PC-3 (cell line): Measurements from ENCODE around the gene TMOD3.

ENCODE experiments used
- CTCF ChIP-seq: fragments of 300-600 bp; sonication (generic); conservative IDR thresholded peaks from 2 replicates; pipeline ENCODE4 v1.5.1; 2017; ENCODE audit warnings: antibody characterized with exemption, low read depth, mild to moderate bottlenecking, low read length
- EZH2 ChIP-seq: fragments of 300-600 bp; sonication (generic); IDR thresholded peaks from one replicate; pipeline ENCODE4 v1.6.1; 2017; ENCODE audit warnings: antibody characterized with exemption, mild to moderate bottlenecking, low read length; ENCODE audit not compliant: unreplicated experiment
- EZH2phosphoT487 ChIP-seq: fragments of 300-600 bp; sonication (generic); IDR thresholded peaks from 2 replicates; pipeline ENCODE4 v1.6.1; 2018; ENCODE audit warnings: mild to moderate bottlenecking, antibody characterized with exemption, low read length, borderline replicate concordance

GRCh38 chr15:51840692-51841091 lies 11.2 kb downstream of the TMOD3 start:
- no peak for TF ChIP-seq CTCF
- no peak for TF ChIP-seq EZH2
- no peak for TF ChIP-seq EZH2phosphoT487
